Sigmoid colon (tissue), 4 donors: ENCODE measurements around the gene SLC4A1.
"Not testable (repeated sequence)": the region's sequence is repeated elsewhere in the genome, so short reads cannot be mapped to it uniquely, and the experiment has no call there.

ENCODE experiments used
- POLR2A ChIP-seq, 2 donors: fragments of 450-650 bp; IDR thresholded peaks; one replicate each; pipeline ENCODE4 v1.6.1; 2016; ENCODE audit warnings: antibody characterized with exemption in 2 of 2, mild to moderate bottlenecking in 2 of 2, moderate library complexity in 2 of 2
- POLR2AphosphoS5 ChIP-seq, 4 donors: sonication (generic); formaldehyde crosslinking; IDR thresholded peaks; one replicate each; pipeline ENCODE4 v1.6.1; 2017; ENCODE audit warnings: antibody characterized with exemption in 4 of 4

DNA sequence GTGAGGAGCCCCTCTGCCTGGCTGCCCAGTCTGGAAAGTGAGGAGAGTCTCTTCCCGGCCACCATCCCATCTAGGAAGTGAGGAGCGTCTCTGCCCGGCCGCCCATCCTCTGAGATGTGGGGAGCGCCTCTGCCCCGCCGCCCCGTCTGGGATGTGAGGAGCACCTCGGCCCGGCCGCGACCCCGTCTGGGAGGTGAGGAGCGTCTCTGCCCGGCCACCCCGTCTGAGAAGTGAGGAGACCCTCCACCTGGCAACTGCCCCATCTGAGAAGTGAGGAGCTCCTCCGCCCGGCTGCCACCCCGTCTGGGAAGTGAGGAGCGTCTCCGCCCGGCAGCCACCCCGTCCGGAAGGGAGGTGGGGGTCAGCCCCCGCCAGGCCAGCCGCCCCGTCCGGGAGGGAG is 30.0 kb downstream of the SLC4A1 start:
- not testable (repeated sequence) for TF ChIP-seq POLR2A, POLR2AphosphoS5 (IDR thresholded peaks at IDR 0.05)
